Suppressor macrophage treated with lipopolysaccharide for 4 hours (primary cell): ENCODE data around the gene PSMA5.
"Not testable (repeated sequence)": the region's sequence is repeated elsewhere in the genome, so short reads cannot be mapped to it uniquely, and the experiment has no call there.

Source experiments
- DNase-seq: peaks from one replicate; pipeline ENCODE4 v3.0.0-alpha.2; 2020

The PSMA5 gene

DNA sequence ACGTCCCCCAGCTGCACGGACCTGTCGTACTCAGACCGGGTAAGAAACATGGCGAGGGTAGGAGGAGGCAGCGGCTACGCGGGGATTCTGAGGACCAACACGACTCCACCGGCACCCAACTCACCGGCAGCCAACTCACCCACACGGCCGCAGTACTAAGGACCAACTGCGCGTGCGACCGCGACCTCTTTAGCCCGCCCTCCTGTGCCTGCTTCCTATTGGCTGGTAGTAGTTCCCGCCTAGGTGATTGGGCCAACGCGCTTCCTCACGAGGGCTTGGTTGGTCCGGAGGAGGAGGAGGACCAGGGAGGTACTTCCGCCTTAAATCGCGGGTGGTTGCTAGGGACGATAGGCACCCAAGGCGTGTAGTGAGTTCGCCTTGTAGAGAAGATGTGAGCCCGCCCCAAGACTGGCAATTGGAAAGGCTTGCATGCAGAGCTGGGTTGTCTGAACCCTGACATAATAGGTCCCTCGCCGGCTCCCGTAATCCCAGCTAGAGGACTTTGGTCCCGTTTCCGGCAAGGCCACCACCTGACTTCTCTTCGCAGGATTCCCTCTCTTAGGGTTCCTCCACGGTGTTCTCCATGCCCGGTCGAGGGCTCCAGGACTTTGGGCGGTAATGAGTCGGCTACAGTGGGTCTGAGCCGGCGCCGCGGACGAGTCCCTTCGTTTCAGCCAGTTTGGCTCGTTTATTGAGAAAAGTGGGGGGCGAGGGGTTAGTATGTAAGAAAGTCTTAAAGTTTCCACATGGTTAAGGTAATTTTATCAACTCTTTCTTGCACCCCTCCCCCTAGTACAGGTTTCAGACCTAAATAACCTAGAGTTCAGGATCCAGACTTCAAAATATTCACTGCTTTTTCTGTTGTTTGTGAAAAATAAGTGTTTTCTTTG lies at the start of gene PSMA5:
Gene PSMA5, minus strand, starts transcription at position 168 of the 890 bp plus-strand sequence. Its CDS starts 118 bp downstream, at position 50.
- DNase-seq, result peak; percentile 99

DNA sequence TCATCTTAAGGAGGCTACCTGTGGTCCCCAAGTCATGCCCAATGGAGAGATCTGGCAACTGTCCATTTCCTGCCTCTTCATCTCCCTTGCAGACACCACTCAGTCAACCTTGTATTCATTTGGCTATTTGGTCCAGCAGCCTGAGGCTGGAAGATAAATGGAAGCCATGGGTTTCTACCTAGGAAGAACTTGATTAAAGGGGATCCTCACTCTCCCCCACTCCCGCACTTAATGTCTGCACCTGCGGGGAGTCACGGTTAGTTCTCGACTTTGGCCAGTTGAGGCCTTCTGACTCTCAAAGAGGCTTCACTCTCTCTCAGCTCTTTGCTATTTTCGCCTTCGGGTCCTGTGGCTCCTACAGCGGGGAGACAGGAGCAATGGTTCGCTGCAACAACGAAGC lies 49.0 kb upstream of the PSMA5 start:
- no peak for DNase-seq

DNA sequence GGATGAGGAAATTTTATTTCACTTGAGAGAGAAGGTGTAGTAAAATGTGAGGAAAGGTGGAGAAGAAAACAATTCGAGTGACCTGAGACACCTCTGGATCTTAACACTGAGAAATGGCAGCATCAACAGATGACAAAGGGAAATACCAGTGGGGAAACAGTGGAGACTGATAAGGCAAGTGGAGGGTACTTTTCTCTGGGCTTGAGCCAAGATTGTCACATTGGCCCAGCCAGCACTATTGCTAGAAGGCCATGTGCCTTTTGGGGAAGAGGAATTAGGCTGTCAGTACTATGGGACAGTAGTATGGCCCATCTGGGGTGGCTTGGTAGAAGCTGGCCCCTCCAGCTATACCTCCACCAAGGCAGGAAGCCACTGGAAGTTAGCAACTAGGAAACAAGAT lies 48.4 kb upstream of the PSMA5 start:
- no peak for DNase-seq

DNA sequence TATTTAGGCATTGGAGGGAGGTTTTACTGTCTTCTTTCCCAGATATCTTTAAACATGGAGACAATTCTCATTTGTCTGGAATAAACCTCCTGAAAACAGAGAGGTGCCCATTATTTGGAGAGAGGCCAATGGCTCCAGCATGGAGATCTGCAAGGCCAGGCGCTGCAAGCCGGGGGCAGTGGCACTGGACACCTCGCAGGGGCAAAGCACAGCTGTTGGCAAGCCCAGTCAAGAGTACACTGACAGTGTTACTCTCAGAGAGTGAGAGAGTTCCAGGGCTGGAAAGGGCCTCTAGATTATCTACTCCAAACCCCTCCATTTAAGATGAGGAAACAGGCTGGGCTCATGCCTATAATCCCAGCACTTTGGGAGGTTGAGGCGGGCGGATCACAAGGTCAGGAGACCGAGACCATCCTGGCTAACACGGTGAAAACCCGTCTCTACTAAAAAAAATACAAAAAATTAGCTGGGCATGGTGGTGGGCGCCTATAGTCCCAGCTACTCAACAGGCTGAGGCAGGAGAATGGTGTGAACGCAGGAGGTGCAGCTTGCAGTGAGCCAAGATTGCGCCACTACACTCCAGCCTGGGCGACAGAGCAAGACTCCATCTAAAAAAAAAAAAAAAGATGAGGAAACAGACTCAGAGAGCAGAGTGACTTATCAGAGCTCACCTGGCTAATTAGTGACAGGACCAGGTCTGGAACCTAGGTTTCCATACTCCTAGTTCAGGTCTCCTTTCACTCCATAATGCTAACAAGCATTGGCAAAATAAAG lies 47.2 kb upstream of the PSMA5 start:
- not testable (repeated sequence) for DNase-seq

DNA sequence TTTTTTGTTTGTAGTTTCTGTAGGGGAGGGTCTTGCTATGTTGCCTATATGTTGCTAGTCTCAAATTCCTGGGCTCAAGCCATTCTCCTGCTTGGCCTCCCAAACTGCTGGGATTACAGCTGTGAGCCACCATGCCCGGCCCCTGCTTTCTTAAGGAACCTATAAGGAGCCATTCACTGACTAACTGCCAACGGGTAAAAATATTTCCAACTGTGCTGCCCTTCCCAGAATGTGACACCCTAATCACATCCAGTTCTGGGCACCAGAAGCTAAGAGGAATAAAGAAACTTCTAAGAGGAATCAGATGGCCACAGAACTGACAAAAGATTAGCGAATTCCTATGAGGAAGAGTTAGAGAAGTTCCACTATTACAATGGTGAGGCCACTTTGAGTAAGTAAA lies 46.5 kb upstream of the PSMA5 start:
- DNase-seq, result peak; percentile 14

DNA sequence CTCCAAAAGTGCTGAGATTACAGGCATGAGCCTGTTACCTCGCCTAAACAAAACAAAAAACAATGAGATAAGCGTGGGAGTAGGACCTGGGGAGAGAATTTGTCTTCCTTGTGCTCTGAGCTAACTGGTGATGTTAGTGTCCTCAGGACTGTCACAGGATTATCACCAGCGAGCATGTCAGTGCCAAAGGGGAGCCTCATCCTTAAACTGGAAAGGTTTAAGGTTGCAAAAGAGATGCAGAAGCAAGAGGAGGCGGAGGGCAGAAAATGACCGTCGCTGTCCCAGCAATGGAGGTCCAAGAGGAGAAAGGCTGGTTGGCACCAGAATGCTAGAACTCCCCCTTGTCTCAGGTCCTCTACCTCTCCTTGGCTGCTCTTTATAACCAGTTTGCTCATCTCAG lies 44.0 kb upstream of the PSMA5 start:
- DNase-seq, result no peak

DNA sequence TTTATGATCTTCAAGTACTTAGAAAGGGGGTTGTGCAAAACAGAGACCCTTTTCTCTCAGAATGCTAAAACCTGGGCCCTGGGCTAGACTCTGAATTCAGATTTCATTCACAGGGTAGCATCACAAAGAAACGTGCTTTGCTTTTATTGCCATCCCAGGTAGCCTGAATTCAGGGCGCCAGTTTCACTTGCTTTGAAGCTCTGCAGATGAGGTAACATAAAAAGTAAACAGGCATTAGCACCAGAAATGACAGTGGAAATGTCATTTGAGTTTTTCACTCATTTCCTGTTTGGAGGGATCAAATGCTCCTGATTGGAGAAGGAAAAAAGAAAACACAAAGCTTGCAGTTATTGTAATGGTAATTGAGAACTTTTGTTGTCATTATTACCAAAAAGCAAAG lies 42.7 kb upstream of the PSMA5 start:
- DNase-seq, result no peak

DNA sequence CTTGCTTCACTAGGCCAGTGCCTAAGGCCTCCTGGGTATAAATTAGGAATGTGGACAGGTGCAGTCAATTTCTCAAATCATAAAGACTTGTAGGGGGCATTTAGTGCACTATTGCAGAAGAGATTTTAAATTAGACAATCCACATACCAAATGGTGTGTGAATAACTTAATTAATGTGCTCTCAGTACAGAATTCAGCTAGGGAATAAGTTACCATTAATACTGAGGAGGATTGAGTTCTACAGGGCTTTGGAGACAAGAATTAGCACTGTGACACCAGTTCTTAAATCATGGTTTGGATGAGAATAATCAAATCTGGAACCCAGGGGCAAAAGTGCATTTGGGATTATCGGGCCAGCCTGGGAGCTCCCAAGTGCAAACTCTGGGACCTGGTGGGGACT lies 41.8 kb upstream of the PSMA5 start:
- DNase-seq, result no peak

DNA sequence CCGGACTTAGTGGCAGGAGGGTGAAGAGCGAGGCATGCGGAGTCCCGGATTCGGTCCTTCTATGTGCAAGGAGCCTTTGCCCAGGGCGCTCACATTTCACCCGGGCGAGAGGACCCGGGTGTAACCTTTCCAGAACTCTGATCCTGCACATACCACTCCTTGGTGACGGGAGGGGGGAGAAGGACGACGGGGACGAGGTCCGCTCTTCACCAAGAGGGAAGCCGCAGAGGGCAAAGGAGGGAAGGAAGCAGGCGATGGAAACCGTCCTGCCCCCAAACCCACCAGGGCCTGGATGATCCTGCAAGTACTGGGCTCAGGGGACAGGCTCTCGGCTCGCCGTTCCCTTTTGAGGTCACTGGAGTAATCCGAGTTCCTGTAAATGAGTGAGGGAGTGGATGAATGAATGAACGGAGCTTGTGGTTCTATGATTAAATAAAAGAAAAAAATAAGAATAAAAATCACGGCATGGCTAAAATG lies 41.1 kb upstream of the PSMA5 start:
- no peak for DNase-seq

DNA sequence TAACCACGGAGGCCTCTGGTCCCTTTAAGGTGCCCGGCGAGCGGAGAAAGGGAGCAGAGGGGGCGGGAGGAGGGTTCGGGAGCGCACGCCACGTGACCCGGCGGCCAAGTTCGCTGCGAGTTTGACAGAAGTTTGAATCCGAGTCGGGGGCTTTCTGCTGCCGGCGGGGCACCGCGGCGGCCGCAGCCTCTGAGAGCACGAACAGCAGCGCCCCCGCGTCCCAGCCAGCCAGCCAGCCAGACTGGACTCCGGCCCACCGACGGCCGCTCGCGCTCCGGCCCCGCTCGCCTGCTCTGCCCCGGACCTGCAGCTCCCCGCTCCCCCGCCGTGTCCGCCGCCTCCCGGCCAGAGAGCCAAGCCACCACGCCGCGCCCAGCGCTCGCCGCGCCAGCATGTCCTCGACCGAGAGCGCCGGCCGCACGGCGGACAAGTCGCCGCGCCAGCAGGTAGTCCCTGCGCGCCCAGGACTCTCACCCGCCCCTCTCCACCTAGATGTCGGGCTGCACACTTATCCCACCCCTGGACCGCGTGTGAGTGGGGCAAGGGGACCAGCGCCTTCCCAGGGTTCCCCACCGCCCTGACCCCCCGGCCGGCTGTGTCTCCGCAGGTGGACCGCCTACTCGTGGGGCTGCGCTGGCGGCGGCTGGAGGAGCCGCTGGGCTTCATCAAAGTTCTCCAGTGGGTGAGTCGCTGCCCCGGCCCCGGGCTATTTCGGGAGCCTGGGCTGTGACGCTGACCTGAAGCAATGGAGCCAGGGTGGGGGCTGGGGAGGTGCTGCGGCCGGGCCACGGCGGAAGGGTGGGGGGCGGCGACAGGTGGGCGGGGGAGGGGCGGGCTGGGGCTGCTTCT lies 40.4 kb upstream of the PSMA5 start, which contains the start of gene SYPL2:
Gene SYPL2, plus strand, starts transcription at position 95 of the 849 bp plus-strand sequence. Its CDS starts 298 bp downstream, at position 393.
- DNase-seq, result peak; percentile 30

DNA sequence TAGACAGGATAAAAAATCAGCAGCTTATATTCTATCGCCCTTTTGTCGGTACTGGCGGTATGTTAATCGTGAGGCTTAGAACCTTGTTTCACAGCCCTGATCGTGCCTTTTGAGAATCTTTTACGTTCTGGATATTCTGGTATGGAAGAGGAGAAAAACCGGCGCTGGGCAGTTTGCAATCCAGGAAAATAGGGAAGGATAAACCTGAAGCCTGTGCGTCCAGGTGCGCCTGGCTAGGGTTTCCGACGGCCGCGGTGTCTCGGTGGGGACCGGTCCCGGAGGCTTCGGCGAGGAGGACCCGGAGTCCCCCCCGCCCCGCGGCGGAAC lies 39.8 kb upstream of the PSMA5 start:
- DNase-seq, result no peak

DNA sequence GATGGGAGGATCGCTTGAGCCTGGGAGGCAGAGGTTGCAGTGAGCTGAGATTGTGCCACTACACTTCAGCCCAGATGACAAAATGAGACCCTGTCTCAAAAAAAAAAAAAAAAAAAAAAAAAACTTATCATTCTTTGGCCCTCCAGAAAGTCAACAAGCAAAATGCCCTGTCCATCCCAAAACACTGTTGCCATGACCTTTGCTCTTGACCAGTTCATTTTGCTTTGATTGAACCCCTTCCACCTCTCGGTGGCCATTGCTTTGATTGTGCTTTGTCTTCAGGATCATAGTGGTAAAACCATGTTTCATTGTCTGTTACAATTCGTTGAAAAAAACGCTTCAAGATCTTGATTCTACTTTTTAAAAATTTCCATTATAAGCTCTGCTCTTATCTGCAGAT lies 31.6 kb upstream of the PSMA5 start:
- no peak for DNase-seq

DNA sequence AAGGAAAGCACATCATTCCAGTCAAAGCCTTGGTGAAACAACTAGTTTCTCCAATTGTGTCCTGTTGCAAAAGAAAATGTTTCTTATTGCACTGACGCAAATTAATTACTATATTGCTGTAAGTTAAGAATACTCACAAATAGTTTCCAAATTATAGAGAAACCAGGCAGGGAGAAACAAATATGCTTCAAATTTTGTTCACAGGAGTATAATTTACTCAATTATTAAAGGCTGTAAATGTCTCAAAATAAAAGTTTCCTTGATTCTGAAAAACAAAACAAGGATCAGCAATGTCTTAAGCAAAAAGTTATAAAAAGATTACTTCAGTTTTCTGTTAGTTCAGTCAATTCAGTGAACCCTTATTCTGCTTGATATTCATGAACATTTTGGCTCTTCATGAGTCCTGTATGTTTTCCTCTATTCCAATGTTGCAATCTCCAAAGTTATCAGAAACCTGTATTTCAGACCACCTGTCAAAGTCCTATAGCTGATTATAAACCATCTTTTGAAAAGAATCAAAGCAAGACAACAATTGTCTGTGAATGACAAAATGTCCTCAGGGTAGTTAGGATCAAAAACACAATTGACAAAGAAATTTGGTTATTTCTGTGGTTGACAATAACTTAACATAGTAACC lies 28.4 kb upstream of the PSMA5 start:
- no peak for DNase-seq

DNA sequence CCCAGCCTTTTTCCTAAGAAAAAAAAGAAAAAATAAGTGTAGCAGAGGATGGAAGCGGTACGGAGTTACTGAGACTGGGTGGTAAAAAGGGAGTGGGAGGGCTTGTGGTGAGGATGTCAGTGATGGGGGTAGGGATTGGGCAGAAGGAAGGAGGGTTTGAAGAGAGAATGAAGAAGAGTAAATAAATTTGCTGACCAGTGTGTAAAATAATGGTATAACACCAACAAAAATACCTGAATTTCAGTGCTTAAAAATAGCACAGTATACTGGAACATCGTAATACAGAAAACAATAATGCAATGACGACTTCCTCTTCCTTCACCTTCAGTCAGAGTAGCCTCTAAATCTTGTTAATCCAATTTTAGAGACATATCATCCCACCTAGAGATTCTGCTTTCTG lies 21.3 kb upstream of the PSMA5 start:
- DNase-seq, result no peak

DNA sequence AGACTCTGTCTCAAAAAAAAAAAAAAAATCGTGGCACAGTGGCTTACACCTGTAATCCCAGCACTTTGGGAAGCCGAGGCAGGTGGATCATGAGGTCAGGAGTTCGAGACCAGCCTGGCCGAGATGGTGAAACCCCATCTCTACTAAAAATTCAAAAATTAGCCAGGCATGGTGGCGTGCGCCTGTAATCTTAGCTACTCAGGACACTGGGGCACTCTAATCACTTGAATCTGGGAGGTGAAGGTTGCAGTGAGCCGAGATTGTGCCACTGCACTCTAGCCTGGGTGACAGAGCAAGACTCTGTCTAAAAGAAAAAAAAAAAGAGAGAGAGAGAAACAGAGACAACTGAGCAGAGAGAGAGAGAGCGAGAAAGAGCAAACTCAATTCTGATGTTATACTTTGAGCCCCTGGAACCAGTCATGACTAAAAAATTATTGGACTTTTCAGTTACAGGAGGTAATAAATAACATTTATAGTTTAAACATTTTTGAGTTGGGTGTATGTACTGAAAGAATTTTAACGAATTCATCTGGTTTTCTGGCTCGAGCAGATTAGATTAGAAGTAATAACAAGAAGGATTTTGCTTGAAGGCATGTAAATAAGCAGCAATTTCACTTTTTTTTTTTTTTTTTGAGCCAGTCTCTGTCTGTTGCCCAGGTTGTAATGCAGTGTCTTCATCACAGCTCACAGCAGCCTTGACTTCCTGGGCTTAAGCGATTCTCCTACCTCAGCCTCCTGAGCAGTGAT lies 19.9 kb upstream of the PSMA5 start:
- not testable (repeated sequence) for DNase-seq

DNA sequence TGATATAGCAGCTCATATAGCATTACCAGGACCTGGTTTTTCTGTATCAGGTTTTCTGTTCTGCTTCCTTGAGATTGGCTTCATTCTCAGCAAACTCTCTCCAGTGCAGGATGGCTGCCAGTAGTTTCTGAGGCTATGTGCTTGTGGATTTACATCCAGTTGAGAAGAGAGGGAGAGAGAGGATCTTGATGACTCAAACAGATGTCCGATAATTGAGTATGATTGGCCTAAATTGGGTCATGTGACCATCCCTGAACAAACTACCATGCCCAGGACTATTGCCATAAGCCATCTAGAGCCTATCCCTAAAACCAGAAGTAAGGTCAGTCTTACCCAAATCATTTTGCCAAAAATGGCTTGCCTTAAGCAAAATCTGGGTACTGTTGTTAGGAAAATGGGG lies 18.1 kb upstream of the PSMA5 start:
- no peak for DNase-seq

DNA sequence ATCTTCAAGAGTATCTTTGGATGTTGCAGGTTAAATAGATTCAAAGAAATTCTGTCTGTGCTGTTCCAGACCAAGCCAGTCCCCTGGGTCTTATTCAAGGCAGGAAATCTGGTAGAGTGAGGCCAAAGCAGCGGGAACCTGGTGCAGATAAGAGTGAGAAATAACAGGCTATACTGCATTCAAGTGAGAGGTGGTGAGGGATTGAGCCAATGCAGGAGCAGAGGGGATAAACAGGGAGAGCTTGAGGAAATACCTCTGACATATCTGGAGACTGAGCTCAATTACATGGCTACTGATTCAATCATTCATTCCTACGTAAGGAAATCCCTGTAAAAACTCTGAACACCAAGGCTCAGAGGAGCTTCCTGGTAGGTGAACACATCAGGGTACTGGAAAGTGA lies 17.2 kb upstream of the PSMA5 start:
- DNase-seq, result peak; percentile 28

DNA sequence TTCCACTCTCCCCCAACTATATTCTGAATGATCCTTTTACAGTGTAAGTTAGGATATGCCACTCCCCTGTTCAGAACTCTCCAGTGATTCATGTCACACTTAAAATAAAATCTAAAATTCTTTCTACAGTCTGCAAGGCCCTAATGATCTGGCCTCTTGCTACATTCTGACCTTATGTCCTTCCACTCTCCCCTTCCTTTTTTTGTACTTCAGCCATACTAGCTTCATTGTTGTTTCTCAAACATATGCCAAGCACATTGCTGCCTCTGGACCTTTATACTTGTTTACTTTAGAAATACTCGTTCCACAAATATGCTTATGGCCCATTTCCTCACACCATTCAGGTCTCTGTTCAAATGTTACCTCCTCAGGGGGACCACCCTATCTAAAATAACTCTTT lies 14.8 kb upstream of the PSMA5 start:
- DNase-seq, result peak; percentile 19

DNA sequence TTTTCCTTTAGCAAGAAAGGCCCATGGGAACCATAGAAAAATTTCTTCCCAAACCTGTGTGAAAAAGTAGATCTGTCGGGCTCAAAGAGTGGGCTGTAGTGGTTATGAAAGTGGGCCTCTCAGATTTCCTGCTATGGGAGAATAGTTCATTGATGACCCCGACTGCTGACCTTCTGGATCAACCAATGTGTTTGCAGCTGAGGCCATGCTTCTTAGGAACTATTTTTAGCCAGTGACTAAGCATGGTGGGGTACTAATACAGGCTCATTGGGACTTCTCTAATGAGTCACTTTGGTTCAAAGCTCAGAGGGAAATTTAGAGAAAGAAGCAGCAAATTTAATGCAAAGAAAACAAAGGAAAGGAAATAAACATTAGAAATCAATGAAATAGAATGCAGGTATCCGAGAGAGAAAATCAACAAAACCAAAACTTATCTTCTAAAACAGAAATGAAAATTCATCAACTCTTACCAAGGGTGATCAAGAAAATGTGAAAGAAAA lies 12.6 kb upstream of the PSMA5 start:
- DNase-seq, result peak; percentile 88

DNA sequence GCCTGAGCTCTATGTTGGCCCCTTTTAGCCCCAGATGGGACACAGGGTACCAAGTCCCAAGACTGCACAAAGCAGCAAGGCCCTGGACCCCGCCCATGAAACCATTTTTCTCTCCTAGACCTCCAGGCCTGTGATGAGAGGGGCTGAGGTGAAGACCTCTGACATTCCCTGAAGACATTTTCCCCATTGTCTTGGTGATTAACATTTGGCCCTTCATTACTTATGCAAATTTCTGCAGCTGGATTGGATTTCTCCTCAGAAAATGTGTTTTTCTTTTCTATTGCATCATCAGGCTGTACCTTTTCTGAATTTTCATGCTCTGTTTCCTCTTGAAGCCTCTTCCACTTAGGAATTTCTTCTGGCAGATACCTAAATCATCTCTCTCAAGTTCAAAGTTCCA lies 8.2 kb upstream of the PSMA5 start:
- no peak for DNase-seq

DNA sequence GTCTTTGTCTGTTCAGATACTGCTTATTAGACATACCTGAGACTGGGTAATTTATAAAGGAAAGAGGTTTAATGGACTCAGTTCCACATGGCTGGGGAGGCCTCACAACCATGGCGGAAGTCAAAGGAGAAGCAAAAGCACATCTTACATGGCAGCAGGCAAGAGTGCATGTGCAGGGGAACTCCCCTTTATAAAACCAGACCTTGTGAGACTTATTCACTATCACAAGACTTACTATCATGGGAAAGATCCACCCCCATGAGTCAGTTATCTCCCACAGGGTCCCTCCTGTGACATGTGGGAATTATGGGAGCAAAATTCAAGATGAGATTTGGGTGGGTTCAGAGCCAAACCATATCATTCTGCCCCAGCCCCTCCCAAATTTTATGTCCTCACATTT lies 7.1 kb upstream of the PSMA5 start:
- peak; percentile 49 for DNase-seq

DNA sequence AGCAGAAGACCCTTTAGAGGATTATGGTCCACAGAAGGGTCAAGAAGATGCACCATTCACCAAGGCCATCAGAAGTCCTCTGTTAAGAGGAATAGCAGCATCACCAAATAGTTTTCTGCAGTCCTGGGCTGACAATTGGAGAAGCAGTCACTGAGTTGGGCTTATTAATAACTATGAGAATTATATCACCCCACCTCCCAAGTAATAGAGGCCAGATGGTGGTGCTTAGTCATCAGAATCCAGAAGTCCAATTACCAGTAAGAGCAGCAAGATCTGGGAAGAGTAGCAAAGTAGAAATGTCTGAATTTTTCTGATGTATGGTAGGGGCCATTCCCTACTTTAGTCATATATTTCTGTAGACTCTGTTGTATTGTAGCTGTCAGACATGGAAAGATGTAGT lies 6.1 kb upstream of the PSMA5 start:
- DNase-seq, result no peak
